GM10248 (cell line): ENCODE measurements around the gene CTRB1.
"Not testable (repeated sequence)": the region's sequence is repeated elsewhere in the genome, so short reads cannot be mapped to it uniquely, and the experiment has no call there.

Source experiments
- CTCF ChIA-PET: fragments of 300-600 bp; sonication (Branson Sonifier 250); formaldehyde crosslinking; extraction: SDS; loops from one replicate; lab custom pipeline; 2021; ENCODE audit warnings: antibody characterized with exemption; lab: Yijun Ruan, JAX
- POLR2A ChIA-PET: fragments of 350-650 bp; sonication (Branson Sonifier 250); formaldehyde crosslinking; extraction: SDS; loops from one replicate; lab custom pipeline; 2020; ENCODE audit warnings: antibody characterized with exemption; lab: Yijun Ruan, JAX
- DNase-seq: peaks from one replicate; pipeline ENCODE4 v3.0.0; 2012; ENCODE audit errors: extremely low spot score
- TF ChIP-seq, protein P1 (sequence below): IDR thresholded peaks from 2 replicates; pipeline ENCODE4 v1.5.1; 2012; ENCODE audit warnings: mild to moderate bottlenecking, low read depth; ENCODE audit errors: extremely low read depth, missing control alignments, control extremely low read depth

The CTRB1 gene

GRCh38 chr16:75241412-75241811 lies 22.6 kb downstream of the CTRB1 start:
- TF ChIP-seq, protein P1, sequence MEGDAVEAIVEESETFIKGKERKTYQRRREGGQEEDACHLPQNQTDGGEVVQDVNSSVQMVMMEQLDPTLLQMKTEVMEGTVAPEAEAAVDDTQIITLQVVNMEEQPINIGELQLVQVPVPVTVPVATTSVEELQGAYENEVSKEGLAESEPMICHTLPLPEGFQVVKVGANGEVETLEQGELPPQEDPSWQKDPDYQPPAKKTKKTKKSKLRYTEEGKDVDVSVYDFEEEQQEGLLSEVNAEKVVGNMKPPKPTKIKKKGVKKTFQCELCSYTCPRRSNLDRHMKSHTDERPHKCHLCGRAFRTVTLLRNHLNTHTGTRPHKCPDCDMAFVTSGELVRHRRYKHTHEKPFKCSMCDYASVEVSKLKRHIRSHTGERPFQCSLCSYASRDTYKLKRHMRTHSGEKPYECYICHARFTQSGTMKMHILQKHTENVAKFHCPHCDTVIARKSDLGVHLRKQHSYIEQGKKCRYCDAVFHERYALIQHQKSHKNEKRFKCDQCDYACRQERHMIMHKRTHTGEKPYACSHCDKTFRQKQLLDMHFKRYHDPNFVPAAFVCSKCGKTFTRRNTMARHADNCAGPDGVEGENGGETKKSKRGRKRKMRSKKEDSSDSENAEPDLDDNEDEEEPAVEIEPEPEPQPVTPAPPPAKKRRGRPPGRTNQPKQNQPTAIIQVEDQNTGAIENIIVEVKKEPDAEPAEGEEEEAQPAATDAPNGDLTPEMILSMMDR = no peak
- DNase-seq = no peak
- ChIA-PET POLR2A (no interaction called here), CTCF (no interaction called here)

DNA sequence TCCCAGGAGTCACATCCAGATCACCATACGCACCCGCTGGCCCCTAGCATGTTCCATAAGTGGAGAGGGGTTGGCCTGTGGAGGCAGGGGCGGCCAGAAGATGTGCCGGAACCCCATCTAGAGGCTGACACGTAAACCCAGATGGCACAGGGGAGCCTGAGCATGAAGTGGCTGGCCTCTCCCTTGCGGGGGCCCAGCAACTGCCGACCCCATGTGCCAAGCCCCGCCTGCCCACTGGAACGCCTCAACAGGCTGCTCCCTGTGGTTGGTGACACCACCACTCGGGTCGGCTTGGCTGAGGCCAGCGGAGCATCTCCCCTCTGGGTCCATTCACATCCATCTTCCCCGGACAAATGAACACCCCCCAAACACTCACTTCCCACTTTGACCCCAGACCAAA lies 23.2 kb downstream of the CTRB1 start:
- ChIA-PET POLR2A (no interaction called here), CTCF (no interaction called here)
- TF ChIP-seq, protein P1 = no peak
- no peak for DNase-seq

DNA sequence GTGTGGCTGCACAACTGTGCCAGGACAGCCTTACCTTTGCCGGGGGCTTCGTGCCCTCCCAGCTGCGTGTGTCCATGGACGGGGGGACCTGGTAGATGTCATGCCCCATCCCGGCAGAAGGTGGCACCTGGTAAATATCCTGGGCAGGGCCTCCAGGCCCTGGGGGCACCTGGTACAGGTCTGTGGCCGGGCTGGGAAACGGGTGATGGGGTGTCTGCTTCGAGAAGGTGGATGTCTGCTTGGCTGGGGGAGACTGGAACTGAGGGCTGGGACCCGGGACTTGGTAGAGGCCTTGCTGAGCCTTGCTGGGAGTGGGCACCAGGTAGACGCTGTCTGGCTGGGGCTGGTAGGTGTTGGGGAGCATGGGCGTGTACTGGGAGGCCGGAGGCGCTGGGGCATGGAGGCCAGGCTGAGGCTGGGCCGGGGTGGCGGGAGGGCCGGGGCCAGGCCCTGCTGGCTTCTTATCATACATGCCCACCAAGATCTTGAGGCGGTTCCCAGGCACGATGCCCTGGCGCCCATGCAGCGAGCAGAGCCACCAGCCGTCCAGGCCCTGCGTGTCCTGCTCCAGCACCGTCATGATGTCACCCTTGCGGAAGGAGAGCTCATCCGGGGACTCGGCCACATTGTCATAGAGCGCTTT lies 23.8 kb downstream of the CTRB1 start:
- DNase-seq, POLR2A ChIA-PET: not testable (repeated sequence)
- CTCF ChIA-PET = interaction anchor here (1.3 kb wide), 1 partner anchor 9 kb away, joined by 5 read pairs; no protein-coding TSS in a partner anchor

DNA sequence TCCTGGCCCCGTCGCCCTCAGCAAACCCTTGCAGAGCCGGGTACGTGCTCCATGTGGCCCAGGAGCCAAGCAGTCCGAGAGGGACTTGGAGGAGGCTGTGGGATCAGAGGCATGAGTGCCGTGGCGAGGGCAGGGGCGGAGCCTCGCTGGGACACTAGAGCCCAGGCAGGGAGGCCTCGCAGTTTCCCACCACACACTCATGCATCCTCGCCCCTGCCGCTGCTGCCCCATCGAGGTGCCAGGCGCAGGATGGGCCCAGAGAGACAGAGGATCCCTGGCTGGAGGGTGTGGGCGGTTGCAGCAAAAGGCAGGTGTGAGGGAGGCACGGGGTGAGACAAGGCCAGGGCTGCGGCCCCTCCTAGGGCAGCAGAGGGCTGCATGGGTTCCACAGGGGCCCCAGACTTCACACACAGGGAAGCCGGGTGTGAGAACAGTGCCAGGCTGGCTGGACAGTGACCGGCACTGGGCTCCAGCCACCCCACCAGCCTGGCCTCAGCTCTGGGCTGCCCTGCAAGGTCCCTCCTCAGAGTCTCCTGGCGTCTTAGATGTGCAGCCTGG lies 25.0 kb downstream of the CTRB1 start:
- no peak for DNase-seq
- CTCF ChIA-PET = interaction anchor here (1.3 to 7.5 kb wide), 2 partner anchors 8 to 10 kb away, joined by 5 to 62 read pairs; no protein-coding TSS in a partner anchor
- POLR2A ChIA-PET = no interaction called here
- TF ChIP-seq, protein P1 = no peak

- ChIA-PET POLR2A (no interaction called here), CTCF (interaction anchor here (1.2 to 7.5 kb wide), 3 partner anchors 9 to 141 kb away, joined by 3 to 62 read pairs (median 4); no protein-coding TSS in a partner anchor)
- TF ChIP-seq, protein P1 = no peak
- no peak for DNase-seq
Observed at GRCh38 chr16:75244225-75244809, 25.5 kb downstream of the CTRB1 start.

DNA sequence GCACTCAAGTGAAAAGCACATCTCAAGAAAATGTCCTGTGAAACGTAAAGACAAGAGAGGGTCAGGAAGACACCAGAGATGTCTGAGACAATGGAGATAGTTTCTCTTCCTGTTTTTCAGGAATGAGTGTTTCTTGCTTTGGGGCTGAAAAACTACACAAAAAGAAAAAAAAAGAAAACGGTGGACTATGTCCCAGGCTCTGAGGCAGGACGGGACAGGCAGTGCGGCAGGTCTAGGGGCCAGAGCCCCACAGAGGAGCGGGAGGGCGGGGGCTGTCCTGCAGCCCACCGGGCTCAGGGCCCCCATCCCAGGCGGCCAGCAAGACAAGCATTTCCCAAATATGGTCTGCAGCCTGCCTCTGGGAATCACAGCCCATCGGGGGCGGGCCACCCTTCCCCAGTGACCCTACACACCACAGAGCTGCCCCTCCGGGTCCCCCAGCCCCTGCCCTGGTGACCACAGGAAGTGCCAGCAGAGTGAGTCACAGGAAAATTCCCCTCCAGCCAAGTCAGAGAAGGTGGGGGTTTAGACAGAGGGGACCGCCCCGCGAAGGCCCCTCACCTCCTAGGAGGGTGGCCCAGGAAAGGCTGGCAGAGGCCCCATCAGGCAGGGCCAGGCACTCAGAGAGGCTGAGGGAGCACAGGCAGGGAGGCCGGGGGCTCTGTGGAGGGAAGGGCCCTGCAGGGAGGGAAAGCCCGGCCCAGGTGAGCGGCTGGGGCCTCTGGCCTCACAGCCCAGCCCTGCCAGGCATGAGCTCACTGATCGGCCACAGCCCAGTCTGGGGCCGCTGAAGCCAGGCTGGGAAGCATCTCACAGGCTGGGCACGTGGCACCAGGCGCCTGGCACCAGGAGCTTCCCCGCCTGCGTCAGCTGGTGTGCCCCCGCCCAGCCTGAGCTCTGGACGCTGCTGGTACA lies 26.3 kb downstream of the CTRB1 start:
- no peak for DNase-seq
- CTCF ChIA-PET = interaction anchor here (1.2 to 7.5 kb wide), 3 partner anchors 10 to 140 kb away, joined by 3 to 62 read pairs (median 4); no protein-coding TSS in a partner anchor
- POLR2A ChIA-PET = no interaction called here
- TF ChIP-seq, protein P1 = no peak
